OCI-LY7 (cell line): ENCODE results near the gene SMAD6. TPM values are rescaled to one million over a fixed set of nuclear protein-coding genes. Genes with fewer than 3 reads are reported as not detected.

Source experiments
- BruUV-seq: library from RNA; stranded (reverse); fragments of 400-500 nt; replicated peaks from 2 replicates; lab custom pipeline; 2021; lab: Mats Ljungman, UMichigan
- CTCF ChIA-PET: fragments of 300-600 bp; sonication (Branson Sonifier 250); formaldehyde crosslinking; loops from one replicate; lab custom pipeline; 2022; ENCODE audit warnings: antibody characterized with exemption; ENCODE audit not compliant: unreplicated experiment; lab: Charles Lee
- POLR2A ChIA-PET: fragments of 300-600 bp; sonication (Branson Sonifier 250); formaldehyde crosslinking; loops from one replicate; lab custom pipeline; 2022; ENCODE audit warnings: antibody characterized with exemption; lab: Charles Lee
- DNase-seq: peaks from one replicate; pipeline ENCODE4 v3.0.0-alpha.2; 2015; ENCODE audit warnings: low spot score
- H2AFZ ChIP-seq: fragments of 200-600 bp; sonication (generic), shearing (Covaris generic); 2 replicates; pipeline ENCODE4 v1.6.1; 2014; ENCODE audit warnings: mild to moderate bottlenecking, antibody characterized with exemption, low read length, moderate library complexity
- H3K27ac ChIP-seq: fragments of 200-600 bp; sonication (generic); 2 replicates; pipeline ENCODE4 v1.5.1; 2014; ENCODE audit warnings: mixed run types, low read depth, mild to moderate bottlenecking, moderate library complexity, low read length, inconsistent platforms; ENCODE audit not compliant: poor library complexity, severe bottlenecking
- H3K36me3 ChIP-seq: fragments of 200-600 bp; sonication (generic); 2 replicates; pipeline ENCODE4 v1.6.1; 2014; ENCODE audit warnings: mild to moderate bottlenecking, antibody characterized with exemption, low read length, moderate library complexity, mixed read lengths; ENCODE audit not compliant: insufficient read depth
- H3K4me1 ChIP-seq: fragments of 200-600 bp; sonication (generic); 2 replicates; pipeline ENCODE4 v1.5.1; 2014; ENCODE audit warnings: mild to moderate bottlenecking, low read length; ENCODE audit not compliant: insufficient read depth, poor library complexity, severe bottlenecking
- H3K4me2 ChIP-seq: fragments of 200-600 bp; sonication (generic); 2 replicates; pipeline ENCODE4 v1.6.1; 2014; ENCODE audit warnings: mild to moderate bottlenecking, low read length
- H3K4me3 ChIP-seq: fragments of 200-600 bp; sonication (generic); 2 replicates; pipeline ENCODE4 v1.5.1; 2014; ENCODE audit warnings: mild to moderate bottlenecking, low read depth, low read length; ENCODE audit not compliant: poor library complexity, severe bottlenecking
- H3K79me2 ChIP-seq: fragments of 200-600 bp; sonication (generic); 2 replicates; pipeline ENCODE4 v1.6.1; 2016; ENCODE audit warnings: low read depth, mild to moderate bottlenecking, low read length, moderate library complexity, mixed read lengths; ENCODE audit not compliant: insufficient read depth
- H3K9me2 ChIP-seq: fragments of 200-600 bp; sonication (generic); 2 replicates; pipeline ENCODE4 v1.6.1; 2016; ENCODE audit warnings: mild to moderate bottlenecking, low read length, mixed read lengths; ENCODE audit not compliant: insufficient read depth
- H3K9me3 ChIP-seq: fragments of 200-600 bp; sonication (generic); 2 replicates; pipeline ENCODE4 v1.6.1; 2014; ENCODE audit warnings: mild to moderate bottlenecking, mixed run types, low read length, mixed read lengths
- H4K20me1 ChIP-seq: fragments of 200-600 bp; sonication (generic); 2 replicates; pipeline ENCODE4 v1.6.1; 2014; ENCODE audit warnings: mild to moderate bottlenecking, antibody characterized with exemption, low read length, moderate library complexity, mixed read lengths; ENCODE audit not compliant: insufficient read depth
- EZH2phosphoT487 ChIP-seq: fragments of 200-600 bp; sonication (generic); IDR thresholded peaks from 2 replicates; pipeline ENCODE4 v1.6.1; 2018; ENCODE audit warnings: low read depth, borderline replicate concordance, mild to moderate bottlenecking, mixed run types, antibody characterized with exemption, low read length, moderate library complexity, mixed read lengths
- intact Hi-C: fragments of 100-400 bp; cut with micrococcal nuclease; formaldehyde crosslinking; loops from one replicate; pipeline ENCODE4 v1.10.0; 2022; ENCODE audit not compliant: unreplicated experiment
- total RNA-seq, 2 experiments: library from RNA; depleted of rRNA in 1 of 2; stranded (reverse); fragments of >200 nt in 1 of 2; shearing (Covaris generic) in 1 of 2; gene quantifications; 2 replicates each; pipeline ENCODE4 v1.2.3, GENCODE V29; 2014 to 2022
- TF ChIP-seq, protein P1 (sequence below): fragments of 200-600 bp; sonication (generic); conservative IDR thresholded peaks from 2 replicates; pipeline ENCODE4 v1.5.1; 2014; ENCODE audit warnings: mild to moderate bottlenecking, antibody characterized with exemption, low read length, moderate library complexity, mixed read lengths

Gene SMAD6
- total RNA-seq, 2 experiments from 2014 or later: 14.6 to 16.1 TPM

DNA sequence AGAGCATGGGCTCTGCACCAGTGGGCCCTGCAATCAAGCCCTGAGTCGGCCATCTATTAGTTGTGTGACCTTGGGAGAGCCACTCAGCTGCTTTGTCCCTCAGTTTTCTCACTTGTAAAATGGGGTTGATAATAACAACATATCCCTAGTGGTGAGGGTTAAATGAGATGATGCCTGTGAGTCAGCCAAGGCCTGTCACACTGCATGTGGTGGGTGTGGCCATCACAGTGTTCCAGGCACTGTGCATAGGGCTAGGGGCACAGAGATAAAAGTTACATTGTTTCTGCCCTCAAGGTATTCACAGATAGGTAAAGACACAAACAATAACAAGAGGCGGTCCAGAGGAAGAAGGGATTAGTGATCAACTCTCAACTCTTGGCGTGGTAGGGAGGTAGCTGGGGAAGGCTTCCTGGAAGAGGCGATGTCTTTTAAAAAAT lies 19.5 kb downstream of the SMAD6 start:
- Histone ChIP-seq H3K9me3 (no peaks in the 10 kb centered on the region), H3K9me2 (no peaks in the 10 kb centered on the region), H3K4me3 (no peak overlapping the region), H3K4me1 (peaks cover 4% of the 10 kb centered on the region), H3K4me2 (no peak overlapping the region), H3K27ac (no peak overlapping the region), H4K20me1 (peaks cover 7% of the 10 kb centered on the region; the same call in 1 of the 2 replicates), H3K36me3 (peaks cover 15% of the 10 kb centered on the region; the same call in 1 of the 2 replicates), H2AFZ (no peak overlapping the region), H3K79me2 (no peaks in the 10 kb centered on the region)
- BruUV-seq: no TSS peak
- ChIA-PET CTCF (no interaction called here), POLR2A (interaction anchor here (1.1 kb wide), 1 partner anchor 48 kb away, joined by 5 read pairs; no protein-coding TSS in a partner anchor)
- intact Hi-C loops: no loop called here
- no peak for DNase-seq
- TF ChIP-seq, protein P1, sequence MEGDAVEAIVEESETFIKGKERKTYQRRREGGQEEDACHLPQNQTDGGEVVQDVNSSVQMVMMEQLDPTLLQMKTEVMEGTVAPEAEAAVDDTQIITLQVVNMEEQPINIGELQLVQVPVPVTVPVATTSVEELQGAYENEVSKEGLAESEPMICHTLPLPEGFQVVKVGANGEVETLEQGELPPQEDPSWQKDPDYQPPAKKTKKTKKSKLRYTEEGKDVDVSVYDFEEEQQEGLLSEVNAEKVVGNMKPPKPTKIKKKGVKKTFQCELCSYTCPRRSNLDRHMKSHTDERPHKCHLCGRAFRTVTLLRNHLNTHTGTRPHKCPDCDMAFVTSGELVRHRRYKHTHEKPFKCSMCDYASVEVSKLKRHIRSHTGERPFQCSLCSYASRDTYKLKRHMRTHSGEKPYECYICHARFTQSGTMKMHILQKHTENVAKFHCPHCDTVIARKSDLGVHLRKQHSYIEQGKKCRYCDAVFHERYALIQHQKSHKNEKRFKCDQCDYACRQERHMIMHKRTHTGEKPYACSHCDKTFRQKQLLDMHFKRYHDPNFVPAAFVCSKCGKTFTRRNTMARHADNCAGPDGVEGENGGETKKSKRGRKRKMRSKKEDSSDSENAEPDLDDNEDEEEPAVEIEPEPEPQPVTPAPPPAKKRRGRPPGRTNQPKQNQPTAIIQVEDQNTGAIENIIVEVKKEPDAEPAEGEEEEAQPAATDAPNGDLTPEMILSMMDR: no peak
- TF ChIP-seq EZH2phosphoT487: no peak

- POLR2A ChIA-PET: interaction anchor here (1.1 to 2.0 kb wide), 2 partner anchors 9 to 49 kb away, joined by 5 read pairs; no protein-coding TSS in a partner anchor
- CTCF ChIA-PET: no interaction called here
- intact Hi-C loops: no loop called here
- Histone ChIP-seq H3K79me2 (no peaks in the 10 kb centered on the region), H4K20me1 (peaks cover 7% of the 10 kb centered on the region; the same call in 1 of the 2 replicates), H3K4me2 (no peak overlapping the region), H3K4me1 (no peaks in the 10 kb centered on the region), H3K9me2 (no peaks in the 10 kb centered on the region), H3K4me3 (no peak overlapping the region), H3K27ac (no peak overlapping the region), H3K9me3 (no peaks in the 10 kb centered on the region), H2AFZ (no peak overlapping the region), H3K36me3 (peaks cover 13% of the 10 kb centered on the region; the same call in 1 of the 2 replicates)
- TF ChIP-seq EZH2phosphoT487: no peak
- DNase-seq: no peak
- no TSS peak for BruUV-seq
Observed at GRCh38 chr15:66721954-66722353, 19.9 kb downstream of the SMAD6 start.

- BruUV-seq: no TSS peak
- H4K20me1 ChIP-seq: peaks cover 7% of the 10 kb centered on the region; the same call in 1 of the 2 replicates
- no peak overlapping the region for H3K4me3 ChIP-seq
- H3K4me1 ChIP-seq: no peaks in the 10 kb centered on the region
- peaks cover 3% of the 10 kb centered on the region; the same call in 1 of the 2 replicates for H3K36me3 ChIP-seq
- no peak overlapping the region for H3K4me2 ChIP-seq
- intact Hi-C loops: no loop called here
- TF ChIP-seq, protein P1: no peak
- no peak for TF ChIP-seq EZH2phosphoT487
- POLR2A ChIA-PET: interaction anchor here (0.6 to 2.0 kb wide), 3 partner anchors 10 to 72 kb away, joined by 3 to 5 read pairs (median 5); no protein-coding TSS in a partner anchor
- DNase-seq: no peak
- H2AFZ ChIP-seq: no peak overlapping the region
- no peak overlapping the region for H3K27ac ChIP-seq
- no peaks in the 10 kb centered on the region for H3K9me2 ChIP-seq
- H3K9me3 ChIP-seq: no peaks in the 10 kb centered on the region
- CTCF ChIA-PET: no interaction called here
- no peaks in the 10 kb centered on the region for H3K79me2 ChIP-seq
Observed at GRCh38 chr15:66722757-66723540, 20.9 kb downstream of the SMAD6 start.
